ENCODE data around the gene KCNA1.

The KCNA1 gene

GRCh38 chr12:4911316-4911994 lies 1.8 kb downstream of the KCNA1 start:
- no peak for DNase-seq

GRCh38 chr12:4914720-4915119 lies 5.0 kb downstream of the KCNA1 start:
- DNase-seq: no peak

DNA sequence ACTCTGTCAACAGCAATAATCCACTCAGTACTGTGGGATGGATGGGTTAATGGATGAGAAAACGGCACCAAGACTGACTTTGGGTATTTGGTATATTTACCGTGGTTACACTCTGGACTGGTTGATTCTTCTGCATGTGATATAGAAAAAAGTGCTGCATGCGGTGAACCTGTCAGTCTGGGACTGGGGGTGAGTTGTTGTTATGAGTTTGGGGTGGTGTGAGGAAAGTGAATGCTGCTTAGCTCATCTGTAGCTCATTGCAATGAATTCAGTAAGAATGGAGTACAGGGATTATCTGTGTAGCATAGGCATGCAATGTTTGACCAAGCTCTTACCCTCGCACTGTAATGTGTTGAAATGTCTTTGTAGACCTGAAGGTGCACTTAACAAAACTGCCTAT lies 6.0 kb downstream of the KCNA1 start:
- no peak for DNase-seq

- no peak for DNase-seq
Measured at GRCh38 chr12:4918950-4919660, 9.4 kb downstream of the KCNA1 start.

DNA sequence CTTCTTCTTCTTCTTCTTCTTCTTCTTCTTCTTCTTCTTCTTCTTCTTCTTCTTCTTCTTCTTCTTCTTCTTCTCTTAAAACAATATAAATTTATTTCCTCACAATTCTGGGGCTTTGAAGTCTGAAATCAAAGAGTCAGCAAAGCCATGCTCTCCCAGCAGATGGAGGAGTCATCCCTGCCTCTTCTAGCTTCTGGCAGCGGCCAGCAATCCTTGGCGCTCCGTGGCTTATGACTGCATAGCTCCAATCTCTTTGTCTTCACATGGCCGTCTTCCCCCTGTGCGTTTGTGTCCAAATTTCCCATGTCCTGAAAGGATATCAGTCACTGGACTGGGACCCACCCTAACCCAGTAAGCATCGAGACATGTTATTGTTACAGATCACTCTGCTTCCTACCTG lies 22.9 kb downstream of the KCNA1 start:
- no peak for DNase-seq

GRCh38 chr12:4933411-4933810 lies 23.7 kb downstream of the KCNA1 start:
- DNase-seq: no peak

DNA sequence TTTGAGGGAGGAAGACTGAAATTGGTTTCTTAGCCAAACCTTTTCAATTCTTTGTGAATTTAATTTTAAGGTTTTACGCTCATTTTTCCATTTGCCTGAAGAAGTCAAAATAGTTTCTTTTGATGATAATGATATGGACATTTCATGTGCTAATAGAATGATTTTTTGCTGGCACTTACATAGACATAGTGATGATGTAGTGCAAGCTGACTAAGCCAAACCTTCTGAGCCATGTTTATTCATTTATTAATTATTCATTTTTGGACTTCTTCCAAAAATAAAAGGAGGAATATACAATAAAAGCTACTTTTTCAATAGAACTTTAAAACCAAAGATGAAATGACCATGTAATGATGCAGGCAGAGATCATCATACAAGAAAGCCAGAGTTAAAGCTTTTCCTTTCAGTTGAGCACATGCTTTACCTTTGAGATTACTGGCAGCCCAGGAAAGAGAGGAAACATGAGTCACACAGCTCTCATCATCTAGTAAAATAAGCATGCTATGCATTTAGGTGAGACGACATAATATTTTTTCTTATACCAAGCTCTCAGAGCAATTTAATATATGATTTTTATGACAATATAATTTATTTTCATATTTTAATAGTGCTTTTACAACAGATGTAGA lies 24.8 kb downstream of the KCNA1 start:
- DNase-seq: no peak

DNA sequence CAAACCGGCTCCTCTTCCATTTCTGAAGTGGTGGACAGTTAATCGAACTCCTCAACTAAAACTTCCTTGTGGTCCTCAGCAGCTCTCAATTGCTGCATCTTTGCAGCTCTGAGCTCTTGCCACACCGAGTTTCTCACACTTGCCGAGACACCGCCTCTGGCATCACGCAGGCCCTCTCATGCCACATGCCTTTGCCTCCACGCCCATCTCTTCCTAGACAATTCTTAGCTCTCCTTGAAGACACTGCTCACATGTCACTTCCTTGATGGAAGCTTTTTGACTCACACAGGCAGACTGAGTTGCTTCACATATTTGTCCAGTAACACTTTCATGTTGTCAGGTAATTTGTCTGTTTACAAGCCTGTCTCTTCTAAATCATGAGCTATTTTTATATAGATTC lies 29.2 kb downstream of the KCNA1 start:
- DNase-seq: no peak

GRCh38 chr12:4939418-4940023 lies 29.8 kb downstream of the KCNA1 start:
- DNase-seq: no peak

GRCh38 chr12:4943067-4943937 lies 33.6 kb downstream of the KCNA1 start:
- no peak for DNase-seq

DNA sequence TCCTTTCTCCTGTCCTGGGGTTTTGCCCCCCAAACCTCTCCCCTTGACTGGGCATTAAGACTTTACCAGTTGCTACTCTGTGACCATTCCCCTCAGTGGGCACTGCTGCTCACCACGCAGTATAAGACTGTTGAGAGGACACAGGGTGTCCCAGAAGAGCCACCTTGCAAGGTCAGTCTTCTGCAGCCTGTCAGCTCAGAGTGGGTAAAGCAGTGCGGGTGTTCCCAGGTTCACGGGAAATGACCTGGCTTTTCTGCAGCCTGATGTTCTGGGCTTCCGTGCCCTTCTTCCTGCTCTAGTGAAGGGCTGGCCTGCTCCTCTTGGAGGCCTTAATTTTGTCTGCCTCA lies 34.2 kb downstream of the KCNA1 start:
- no peak for DNase-seq

- no peak for DNase-seq
Measured at GRCh38 chr12:4947253-4947652, 37.5 kb downstream of the KCNA1 start.

DNA sequence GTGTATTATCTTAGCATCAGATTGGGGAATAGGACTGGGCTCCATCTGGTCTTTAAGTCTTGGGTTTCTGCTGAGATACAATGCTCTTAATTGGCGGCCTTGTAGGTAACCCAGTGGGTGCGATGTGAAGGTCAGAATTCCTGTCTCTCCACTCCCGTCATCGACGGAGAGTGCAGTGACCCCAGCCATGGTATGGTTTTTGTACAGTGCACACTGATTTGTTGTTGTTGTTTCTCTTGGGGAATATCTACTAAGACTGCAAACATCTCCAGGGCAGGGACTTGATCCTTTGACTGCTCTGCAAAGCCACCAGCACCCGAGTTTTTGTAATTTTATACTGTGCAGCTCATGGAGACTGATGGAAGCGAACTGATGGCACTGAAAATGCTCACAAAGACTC lies 41.4 kb downstream of the KCNA1 start:
- no peak for DNase-seq

GRCh38 chr12:4951601-4952000 lies 41.9 kb downstream of the KCNA1 start:
- DNase-seq: no peak

- DNase-seq: no peak
Measured at GRCh38 chr12:4954621-4955354, 45.1 kb downstream of the KCNA1 start.

GRCh38 chr12:4956054-4956453 lies 46.3 kb downstream of the KCNA1 start:
- DNase-seq: no peak

DNA sequence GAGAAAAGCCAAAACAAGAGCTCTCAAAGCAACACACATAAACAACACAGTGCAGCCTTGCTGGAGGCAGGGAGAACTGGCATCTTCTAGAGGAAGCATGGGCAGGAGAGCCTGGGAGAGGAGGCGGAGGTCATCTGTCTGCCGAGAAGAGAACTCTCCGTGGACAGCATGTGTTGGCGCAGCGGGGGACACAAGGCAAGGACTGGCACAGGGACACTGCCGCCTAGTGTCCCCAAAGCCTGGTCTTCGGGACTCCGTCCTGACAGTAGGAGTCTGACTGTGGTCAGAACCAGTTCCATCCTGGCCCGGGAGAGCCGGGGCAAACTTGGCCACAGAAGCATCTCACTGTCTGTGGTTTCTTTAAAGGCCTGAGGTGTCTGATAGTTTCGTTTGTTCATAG lies 47.3 kb downstream of the KCNA1 start:
- DNase-seq: no peak

DNA sequence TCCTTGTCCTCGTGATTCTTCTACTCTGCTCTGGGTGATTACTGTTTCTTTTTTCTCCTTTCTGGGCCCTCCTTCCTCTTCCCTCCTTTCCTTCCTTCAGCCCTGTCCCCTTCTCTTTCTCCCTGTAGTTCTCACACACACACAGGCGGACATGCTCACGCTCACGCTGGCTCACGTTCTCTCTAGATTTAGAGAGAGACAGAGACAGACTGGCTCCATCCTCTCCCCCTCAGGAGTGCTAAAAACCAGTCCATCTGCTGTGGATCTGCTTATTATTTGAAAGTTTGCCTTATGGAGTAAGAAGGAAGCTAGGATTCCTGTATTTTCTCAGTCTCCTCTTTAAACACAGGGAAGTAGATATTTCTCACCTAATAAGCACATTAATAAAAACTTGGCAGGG lies 48.1 kb downstream of the KCNA1 start:
- no peak for DNase-seq

- no peak for DNase-seq
Measured at GRCh38 chr12:4958697-4959375, 49.1 kb downstream of the KCNA1 start.

DNA sequence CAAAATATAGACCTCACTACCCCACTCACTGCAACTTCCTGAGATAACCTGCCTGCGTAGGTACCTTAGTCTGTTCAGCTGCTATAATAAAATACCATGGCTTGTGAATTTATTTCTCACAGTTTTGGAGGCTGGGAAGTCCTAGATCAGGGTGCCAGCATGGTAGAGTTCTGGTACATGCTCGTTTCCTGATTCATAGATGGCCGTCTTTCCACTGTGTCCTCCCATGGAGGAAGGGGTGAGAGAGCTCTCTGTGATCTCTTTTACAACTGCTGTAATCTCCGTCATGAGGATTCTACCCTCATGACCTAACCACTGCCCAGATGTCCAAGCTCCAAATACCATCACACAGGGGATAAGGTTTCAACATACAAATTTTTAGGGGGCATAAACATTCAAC lies 49.7 kb downstream of the KCNA1 start:
- DNase-seq: no peak

DNA sequence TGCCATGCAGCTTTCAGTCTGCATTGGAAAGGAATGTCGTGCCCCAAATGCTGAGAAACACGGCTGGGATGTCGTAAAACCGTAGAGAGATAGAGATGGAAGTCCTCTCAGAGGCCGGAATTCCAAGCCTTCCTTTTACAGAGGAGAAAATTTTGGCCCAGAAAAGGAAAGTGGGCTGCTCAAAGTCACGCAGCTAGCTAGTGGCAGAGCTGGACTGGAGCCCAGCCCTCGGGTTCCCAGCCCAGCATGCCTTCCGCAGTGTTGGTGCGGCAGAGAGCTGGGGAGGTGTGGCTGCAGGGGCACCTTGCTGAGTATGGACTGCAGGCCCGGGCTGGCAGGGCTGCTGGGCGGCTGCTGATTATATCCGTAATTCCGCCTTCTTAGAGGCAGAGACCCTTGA lies 50.3 kb downstream of the KCNA1 start:
- no peak for DNase-seq

GRCh38 chr12:4960547-4960946 lies 50.8 kb downstream of the KCNA1 start:
- DNase-seq: no peak
